ENCODE data around the gene CLOCK. TPM values are rescaled to one million over a fixed set of nuclear protein-coding genes. Genes with fewer than 3 reads are reported as not detected.

Gene CLOCK
- total RNA-seq, 1 donor from 2014 or later = 26.1 TPM

- no peak overlapping the region for H3K4me3 Mint-ChIP-seq (ENCODE audit: unreplicated experiment)
- no peaks in the 10 kb centered on the region for H3K27me3 Mint-ChIP-seq (ENCODE audit: low read depth)
These were observed 76.7 kb downstream of the CLOCK start for GRCh38 chr4:55469979-55470378.

GRCh38 chr4:55468724-55469123 lies 78.0 kb downstream of the CLOCK start:
- H3K4me1 Mint-ChIP-seq (ENCODE audit: low read depth) = no peaks in the 10 kb centered on the region
- no peak for TF ChIP-seq CTCF (IDR thresholded peaks at IDR 0.05)
- DNase-seq (ENCODE audit: low spot score) = no peak
- H3K4me3 Mint-ChIP-seq (ENCODE audit: unreplicated experiment) = no peak overlapping the region
- peaks cover 6% of the 10 kb centered on the region for H3K36me3 Mint-ChIP-seq (ENCODE audit: low read depth)
- no peaks in the 10 kb centered on the region for H3K27me3 Mint-ChIP-seq (ENCODE audit: low read depth)
- H3K27ac Mint-ChIP-seq (ENCODE audit: unreplicated experiment) = no peak overlapping the region
- peaks cover 1% of the 10 kb centered on the region for H3K9me3 Mint-ChIP-seq (ENCODE audit: low read depth)

More at GRCh38 chr4:55469979-55470378, 76.7 kb downstream of the CLOCK start:
- H3K4me1 Mint-ChIP-seq (ENCODE audit: low read depth) = no peaks in the 10 kb centered on the region
- H3K27ac Mint-ChIP-seq (ENCODE audit: unreplicated experiment) = no peak overlapping the region
- no peak for DNase-seq (ENCODE audit: low spot score)
- no peak for TF ChIP-seq CTCF (IDR thresholded peaks at IDR 0.05)
- peaks cover 10% of the 10 kb centered on the region for H3K9me3 Mint-ChIP-seq (ENCODE audit: low read depth)
- H3K36me3 Mint-ChIP-seq (ENCODE audit: low read depth) = peaks cover 16% of the 10 kb centered on the region

DNA sequence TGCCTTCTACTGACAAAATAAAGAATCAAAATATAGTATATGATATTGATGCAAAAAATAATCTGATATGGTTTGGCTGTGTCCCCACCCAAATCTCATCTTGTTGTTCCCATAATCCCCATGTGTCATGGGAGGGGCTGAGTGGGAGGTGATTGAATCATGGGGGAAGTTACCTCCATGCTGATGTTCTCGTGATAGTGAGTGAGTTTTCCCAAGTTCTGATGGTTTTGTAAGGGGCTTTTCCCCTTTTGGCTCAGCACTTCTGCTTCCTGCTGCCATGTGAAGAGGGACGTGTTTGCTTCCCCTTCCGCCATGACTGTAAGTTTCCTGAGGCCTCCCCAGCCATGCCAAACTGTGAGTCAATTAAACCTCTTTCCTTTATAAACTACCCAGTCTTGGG lies 80.7 kb downstream of the CLOCK start:
- no peak for TF ChIP-seq CTCF (IDR thresholded peaks at IDR 0.05)
- no peaks in the 10 kb centered on the region for H3K4me1 Mint-ChIP-seq (ENCODE audit: low read depth)
- H3K27ac Mint-ChIP-seq (ENCODE audit: unreplicated experiment) = no peak overlapping the region
- H3K4me3 Mint-ChIP-seq (ENCODE audit: unreplicated experiment) = no peak overlapping the region
- peaks cover 9% of the 10 kb centered on the region for H3K36me3 Mint-ChIP-seq (ENCODE audit: low read depth)
- H3K9me3 Mint-ChIP-seq (ENCODE audit: low read depth) = no peaks in the 10 kb centered on the region
- no peaks in the 10 kb centered on the region for H3K27me3 Mint-ChIP-seq (ENCODE audit: low read depth)
- DNase-seq (ENCODE audit: low spot score) = no peak

GRCh38 chr4:55458611-55459010 lies 88.1 kb downstream of the CLOCK start:
- H3K4me3 Mint-ChIP-seq (ENCODE audit: unreplicated experiment) = no peak overlapping the region
- TF ChIP-seq CTCF (IDR thresholded peaks at IDR 0.05) = no peak
- no peak for DNase-seq (ENCODE audit: low spot score)
- peaks cover 12% of the 10 kb centered on the region for H3K36me3 Mint-ChIP-seq (ENCODE audit: low read depth)
- H3K27ac Mint-ChIP-seq (ENCODE audit: unreplicated experiment) = no peak overlapping the region
- H3K4me1 Mint-ChIP-seq (ENCODE audit: low read depth) = peaks cover 6% of the 10 kb centered on the region
- H3K27me3 Mint-ChIP-seq (ENCODE audit: low read depth) = no peaks in the 10 kb centered on the region
- no peaks in the 10 kb centered on the region for H3K9me3 Mint-ChIP-seq (ENCODE audit: low read depth)

DNA sequence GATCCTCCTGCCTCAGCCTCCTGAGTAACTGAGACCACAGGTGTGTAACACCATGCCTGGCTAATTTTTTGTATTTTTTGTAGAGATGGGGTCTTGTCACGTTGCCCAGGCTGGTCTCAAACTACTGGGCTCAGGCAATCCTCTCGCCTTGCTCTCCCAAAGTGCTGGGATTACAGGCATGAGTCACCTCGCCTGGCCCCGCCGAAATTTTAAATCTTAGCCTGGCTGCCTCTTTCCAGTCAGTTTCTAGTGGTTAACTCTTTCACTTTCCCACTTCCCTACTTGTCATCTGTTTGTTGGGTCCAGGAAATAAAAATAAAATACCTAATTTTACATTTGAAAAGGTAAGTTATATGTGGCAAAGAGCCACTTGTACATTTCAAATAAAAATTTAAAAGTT lies 88.5 kb downstream of the CLOCK start:
- H3K27me3 Mint-ChIP-seq (ENCODE audit: low read depth) = no peaks in the 10 kb centered on the region
- H3K4me3 Mint-ChIP-seq (ENCODE audit: unreplicated experiment) = no peak overlapping the region
- H3K27ac Mint-ChIP-seq (ENCODE audit: unreplicated experiment) = no peak overlapping the region
- H3K36me3 Mint-ChIP-seq (ENCODE audit: low read depth) = peaks cover 12% of the 10 kb centered on the region
- H3K4me1 Mint-ChIP-seq (ENCODE audit: low read depth) = peaks cover 6% of the 10 kb centered on the region
- DNase-seq (ENCODE audit: low spot score) = no peak
- no peak for TF ChIP-seq CTCF (IDR thresholded peaks at IDR 0.05)
- H3K9me3 Mint-ChIP-seq (ENCODE audit: low read depth) = no peaks in the 10 kb centered on the region

Measured in chondrocyte (in vitro differentiated cells).